OCI-LY3 (cell line): ENCODE results near the gene CPLX1.

Source experiments
- CTCF ChIP-seq: fragments of 200-600, 300-600 bp; sonication (generic); IDR thresholded peaks from 2 replicates; pipeline ENCODE4 v1.5.1; 2014; ENCODE audit warnings: antibody characterized with exemption, low read length, low read depth
- EZH2phosphoT487 ChIP-seq: fragments of 200-600 bp; shearing (Covaris generic); IDR thresholded peaks from 2 replicates; pipeline ENCODE4 v1.6.1; 2018; ENCODE audit warnings: antibody characterized with exemption, mixed run types, low read depth

GRCh38 chr4:801436-802124 is 24.3 kb downstream of the CPLX1 start:
- no peak for TF ChIP-seq CTCF
- TF ChIP-seq EZH2phosphoT487 = no peak
